ENCODE measurements around the gene TEX2. TPM values are rescaled to one million over a fixed set of nuclear protein-coding genes. Genes with fewer than 3 reads are reported as not detected.

Gene TEX2
- total and polyA plus RNA-seq, 2 of the 13 experiments (the other 11 are each of a cell fraction or from before 2014, with no cell fraction given), result 21.4 to 37.7 TPM

DNA sequence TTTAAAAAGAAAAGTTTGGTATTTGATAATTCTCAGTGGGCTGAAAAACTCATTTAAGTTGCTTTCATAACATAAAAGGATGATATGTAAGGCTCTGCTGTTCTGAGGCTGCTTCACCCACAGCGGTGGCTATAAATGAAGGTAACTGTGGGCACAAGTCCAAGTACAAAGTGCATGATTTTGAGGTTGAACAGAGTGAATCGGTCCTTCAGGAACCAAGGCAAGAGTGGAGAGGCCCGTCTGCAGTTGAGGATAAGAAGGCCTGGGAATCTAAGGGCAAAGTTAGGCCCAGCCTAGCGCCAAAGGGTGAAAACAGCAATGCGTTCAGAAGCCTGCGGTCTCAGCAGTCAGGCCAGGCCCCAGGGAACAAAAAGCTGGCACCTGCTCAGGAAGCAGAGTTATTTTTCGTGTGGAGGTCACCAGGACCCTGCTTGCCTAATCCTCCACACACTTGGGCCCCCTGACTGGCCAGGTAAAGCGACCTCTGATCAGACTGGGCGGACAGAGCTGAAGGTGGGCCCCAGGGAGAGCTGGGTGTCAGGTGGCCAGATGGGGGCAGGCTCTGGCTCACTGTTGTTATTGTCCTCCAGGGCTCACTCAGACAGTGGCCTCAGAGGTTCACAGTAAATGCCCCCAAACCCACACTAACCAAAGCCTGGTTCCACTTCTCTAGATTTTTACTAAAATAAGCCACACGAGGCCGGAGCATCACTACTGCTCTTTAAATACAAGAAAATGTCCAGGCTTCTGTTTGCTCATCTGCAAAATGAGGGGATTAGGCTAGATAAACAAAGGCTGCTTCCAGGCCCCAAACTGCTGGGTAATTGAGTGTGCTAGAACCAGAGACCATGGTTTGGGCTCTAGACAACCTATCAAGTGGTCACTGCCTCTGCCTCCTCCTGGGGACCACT lies 46.5 kb downstream of the TEX2 start (continued):
- 0 out of 2 replicates have a peak, but pooled peaks have one; percentile 38 for TF ChIP-seq MTF1 (CRISPR knock-in tag; IDR thresholded peaks at IDR 0.05)
- no peak for TF ChIP-seq ZNF615 (CRISPR knock-in tag; IDR thresholded peaks at IDR 0.05; ENCODE audit: borderline replicate concordance)
- TF ChIP-seq, protein P1, sequence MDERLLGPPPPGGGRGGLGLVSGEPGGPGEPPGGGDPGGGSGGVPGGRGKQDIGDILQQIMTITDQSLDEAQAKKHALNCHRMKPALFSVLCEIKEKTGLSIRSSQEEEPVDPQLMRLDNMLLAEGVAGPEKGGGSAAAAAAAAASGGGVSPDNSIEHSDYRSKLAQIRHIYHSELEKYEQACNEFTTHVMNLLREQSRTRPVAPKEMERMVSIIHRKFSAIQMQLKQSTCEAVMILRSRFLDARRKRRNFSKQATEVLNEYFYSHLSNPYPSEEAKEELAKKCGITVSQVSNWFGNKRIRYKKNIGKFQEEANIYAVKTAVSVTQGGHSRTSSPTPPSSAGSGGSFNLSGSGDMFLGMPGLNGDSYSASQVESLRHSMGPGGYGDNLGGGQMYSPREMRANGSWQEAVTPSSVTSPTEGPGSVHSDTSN (CRISPR knock-in tag; IDR thresholded peaks at IDR 0.05), result no peak
- no peak for TF ChIP-seq CHD4 (IDR thresholded peaks at IDR 0.05; ENCODE audit: borderline replicate concordance, low read length)
- 0 out of 2 replicates have a peak, but pooled peaks have one; percentile 50 for TF ChIP-seq ZNF451 (CRISPR knock-in tag; IDR thresholded peaks at IDR 0.05)
- TF ChIP-seq FOXA1 (IDR thresholded peaks at IDR 0.05), result no peak
- peak; percentile 46 for TF ChIP-seq FOXA1 (CRISPR knock-in tag; IDR thresholded peaks at IDR 0.05)
- TF ChIP-seq, protein P2, sequence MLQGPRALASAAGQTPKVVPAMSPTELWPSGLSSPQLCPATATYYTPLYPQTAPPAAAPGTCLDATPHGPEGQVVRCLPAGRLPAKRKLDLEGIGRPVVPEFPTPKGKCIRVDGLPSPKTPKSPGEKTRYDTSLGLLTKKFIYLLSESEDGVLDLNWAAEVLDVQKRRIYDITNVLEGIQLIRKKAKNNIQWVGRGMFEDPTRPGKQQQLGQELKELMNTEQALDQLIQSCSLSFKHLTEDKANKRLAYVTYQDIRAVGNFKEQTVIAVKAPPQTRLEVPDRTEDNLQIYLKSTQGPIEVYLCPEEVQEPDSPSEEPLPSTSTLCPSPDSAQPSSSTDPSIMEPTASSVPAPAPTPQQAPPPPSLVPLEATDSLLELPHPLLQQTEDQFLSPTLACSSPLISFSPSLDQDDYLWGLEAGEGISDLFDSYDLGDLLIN (CRISPR knock-in tag; IDR thresholded peaks at IDR 0.05; ENCODE audit: borderline replicate concordance), result 0 out of 2 replicates have a peak, but pooled peaks have one; percentile 51
- TF ChIP-seq, protein P3, sequence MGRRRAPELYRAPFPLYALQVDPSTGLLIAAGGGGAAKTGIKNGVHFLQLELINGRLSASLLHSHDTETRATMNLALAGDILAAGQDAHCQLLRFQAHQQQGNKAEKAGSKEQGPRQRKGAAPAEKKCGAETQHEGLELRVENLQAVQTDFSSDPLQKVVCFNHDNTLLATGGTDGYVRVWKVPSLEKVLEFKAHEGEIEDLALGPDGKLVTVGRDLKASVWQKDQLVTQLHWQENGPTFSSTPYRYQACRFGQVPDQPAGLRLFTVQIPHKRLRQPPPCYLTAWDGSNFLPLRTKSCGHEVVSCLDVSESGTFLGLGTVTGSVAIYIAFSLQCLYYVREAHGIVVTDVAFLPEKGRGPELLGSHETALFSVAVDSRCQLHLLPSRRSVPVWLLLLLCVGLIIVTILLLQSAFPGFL (CRISPR knock-in tag; IDR thresholded peaks at IDR 0.05), result 0 out of 2 replicates have a peak, but pooled peaks have one; percentile 74
- TF ChIP-seq ZNF619 (CRISPR knock-in tag; IDR thresholded peaks at IDR 0.05), result peak; percentile 80
- no peak for TF ChIP-seq SMARCE1 (IDR thresholded peaks at IDR 0.05; ENCODE audit: borderline replicate concordance)
- TF ChIP-seq POLR2AphosphoS5 (IDR thresholded peaks at IDR 0.05; ENCODE audit: low read depth, low read length), result peak; percentile 68
- TF ChIP-seq, protein P4, sequence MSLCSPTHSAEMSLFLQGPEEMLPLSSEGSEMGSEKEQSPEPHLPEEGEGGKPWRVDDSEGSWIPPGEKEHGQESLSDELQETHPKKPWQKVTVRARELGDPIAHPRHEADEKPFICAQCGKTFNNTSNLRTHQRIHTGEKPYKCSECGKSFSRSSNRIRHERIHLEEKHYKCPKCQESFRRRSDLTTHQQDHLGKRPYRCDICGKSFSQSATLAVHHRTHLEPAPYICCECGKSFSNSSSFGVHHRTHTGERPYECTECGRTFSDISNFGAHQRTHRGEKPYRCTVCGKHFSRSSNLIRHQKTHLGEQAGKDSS (CRISPR knock-in tag; IDR thresholded peaks at IDR 0.05; ENCODE audit: borderline replicate concordance, low read depth), result no peak; the same call in 1 of the 2 replicates
- TF ChIP-seq, protein P5, sequence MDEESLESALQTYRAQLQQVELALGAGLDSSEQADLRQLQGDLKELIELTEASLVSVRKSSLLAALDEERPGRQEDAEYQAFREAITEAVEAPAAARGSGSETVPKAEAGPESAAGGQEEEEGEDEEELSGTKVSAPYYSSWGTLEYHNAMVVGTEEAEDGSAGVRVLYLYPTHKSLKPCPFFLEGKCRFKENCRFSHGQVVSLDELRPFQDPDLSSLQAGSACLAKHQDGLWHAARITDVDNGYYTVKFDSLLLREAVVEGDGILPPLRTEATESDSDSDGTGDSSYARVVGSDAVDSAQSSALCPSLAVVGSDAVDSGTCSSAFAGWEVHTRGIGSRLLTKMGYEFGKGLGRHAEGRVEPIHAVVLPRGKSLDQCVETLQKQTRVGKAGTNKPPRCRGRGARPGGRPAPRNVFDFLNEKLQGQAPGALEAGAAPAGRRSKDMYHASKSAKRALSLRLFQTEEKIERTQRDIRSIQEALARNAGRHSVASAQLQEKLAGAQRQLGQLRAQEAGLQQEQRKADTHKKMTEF (CRISPR knock-in tag; IDR thresholded peaks at IDR 0.05), result peak; percentile 94
- TF ChIP-seq, protein P6, sequence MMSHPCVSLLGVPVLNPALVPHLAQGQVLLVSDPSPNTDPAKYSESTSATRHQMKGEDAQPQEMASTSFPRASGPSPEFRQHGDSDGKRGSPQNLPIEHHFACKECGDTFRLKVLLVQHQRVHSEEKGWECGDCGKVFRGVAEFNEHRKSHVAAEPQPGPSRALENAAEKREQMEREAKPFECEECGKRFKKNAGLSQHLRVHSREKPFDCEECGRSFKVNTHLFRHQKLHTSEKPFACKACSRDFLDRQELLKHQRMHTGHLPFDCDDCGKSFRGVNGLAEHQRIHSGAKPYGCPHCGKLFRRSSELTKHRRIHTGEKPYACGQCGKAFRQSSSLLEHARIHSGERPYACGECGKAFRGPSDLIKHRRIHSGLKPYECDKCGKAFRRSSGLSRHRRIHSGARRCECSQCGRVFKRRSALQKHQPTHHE (CRISPR knock-in tag; IDR thresholded peaks at IDR 0.05; ENCODE audit: borderline replicate concordance), result peak; percentile 87
- TF ChIP-seq JUND (CRISPR knock-in tag; IDR thresholded peaks at IDR 0.05), result peak; percentile 65; the same call in 1 of the 2 replicates
- no peak for TF ChIP-seq ZFP62 (CRISPR knock-in tag; IDR thresholded peaks at IDR 0.05)
- TF ChIP-seq ZNF431 (CRISPR knock-in tag; IDR thresholded peaks at IDR 0.05; ENCODE audit: borderline replicate concordance, low read depth), result no peak; the same call in 1 of the 2 replicates
- TF ChIP-seq ZNF672 (CRISPR knock-in tag; IDR thresholded peaks at IDR 0.05), result no peak

Measured in HepG2 (cell line).